HEK293 (cell line): ENCODE results near the gene PRPSAP2.
A peak's percentile ranks its signal among the peaks of the same experiment; 100 is the strongest.

ENCODE experiments used
- CTCF ChIA-PET: fragments of 350-600 bp; formaldehyde crosslinking; extraction: SDS; loops from one replicate; lab custom pipeline; 2021; ENCODE audit warnings: antibody characterized with exemption; lab: Yijun Ruan, JAX
- POLR2A ChIA-PET: fragments of 300-600 bp; formaldehyde crosslinking; extraction: SDS; loops from one replicate; lab custom pipeline; 2020; ENCODE audit warnings: antibody characterized with exemption, inconsistent platforms; lab: Yijun Ruan, JAX
- H3K27ac ChIP-seq: fragments of 200-500 bp; sonication (Bioruptor generic); 2 replicates; pipeline ENCODE4 v1.5.1; 2014; ENCODE audit warnings: low read depth, low read length, control low read depth, inconsistent platforms; ENCODE audit errors: extremely low read depth
- H3K36me3 ChIP-seq, 2 experiments: fragments of 200-500 bp in 1 of 2; sonication (Bioruptor generic) in 1 of 2; 1 replicate in 1 of 2; 2 replicates in 1 of 2; pipeline ENCODE4 v1.5.1; 2014 to 2017; ENCODE audit warnings: inconsistent platforms in 2 of 2, low read length in 2 of 2; ENCODE audit not compliant: control insufficient read depth in 2 of 2, insufficient read depth in 1 of 2
- H3K4me1 ChIP-seq: fragments of 200-500 bp; sonication (Bioruptor generic); 2 replicates; pipeline ENCODE4 v1.5.1; 2014; ENCODE audit warnings: mild to moderate bottlenecking, low read length, inconsistent platforms; ENCODE audit not compliant: control insufficient read depth, insufficient read depth
- H3K4me3 ChIP-seq: 2 replicates; pipeline ENCODE4 v1.5.1; 2011; ENCODE audit warnings: low read depth, mild to moderate bottlenecking, control low read depth, low read length, moderate library complexity
- H3K9me3 ChIP-seq: fragments of 200-500 bp; sonication (Bioruptor generic); 2 replicates; pipeline ENCODE4 v1.5.1; 2014; ENCODE audit warnings: low read depth, low read length, inconsistent platforms; ENCODE audit not compliant: control insufficient read depth, insufficient read depth
- ATF2 ChIP-seq: fragments of 450-650 bp; formaldehyde crosslinking; IDR thresholded peaks from 2 replicates; pipeline ENCODE4 v1.5.1; 2016; ENCODE audit warnings: missing biosample characterization, missing genetic modification characterization, low read depth
- GFI1B ChIP-seq: fragments of 450-650 bp; formaldehyde crosslinking; IDR thresholded peaks from 2 replicates; pipeline ENCODE4 v1.5.1; 2016; ENCODE audit warnings: missing biosample characterization, missing genetic modification characterization
- KLF7 ChIP-seq: fragments of 450-650 bp; formaldehyde crosslinking; IDR thresholded peaks from 2 replicates; pipeline ENCODE4 v1.5.1; 2016; ENCODE audit warnings: missing biosample characterization, missing genetic modification characterization, borderline replicate concordance
- PRDM10 ChIP-seq: fragments of 450-650 bp; formaldehyde crosslinking; IDR thresholded peaks from 2 replicates; pipeline ENCODE4 v1.5.1; 2016; ENCODE audit warnings: missing biosample characterization, missing genetic modification characterization
- SALL2 ChIP-seq: fragments of 450-650 bp; formaldehyde crosslinking; IDR thresholded peaks from 2 replicates; pipeline ENCODE4 v1.5.0; 2017; ENCODE audit warnings: missing biosample characterization, mild to moderate bottlenecking, missing genetic modification characterization, borderline replicate concordance
- ZBTB11 ChIP-seq: fragments of 450-650 bp; formaldehyde crosslinking; conservative IDR thresholded peaks from 2 replicates; pipeline ENCODE4 v1.5.1; 2016; ENCODE audit warnings: low read depth, missing biosample characterization, missing genetic modification characterization
- ZNF114 ChIP-seq: fragments of 450-650 bp; formaldehyde crosslinking; IDR thresholded peaks from 2 replicates; pipeline ENCODE4 v1.5.0; 2017; ENCODE audit warnings: missing biosample characterization, missing genetic modification characterization
- ZNF121 ChIP-seq: fragments of 450-650 bp; formaldehyde crosslinking; IDR thresholded peaks from 2 replicates; pipeline ENCODE4 v1.5.1; 2016; ENCODE audit warnings: missing biosample characterization, missing genetic modification characterization
- ZNF133 ChIP-seq: fragments of 450-650 bp; formaldehyde crosslinking; IDR thresholded peaks from 2 replicates; pipeline ENCODE4 v1.5.1; 2016; ENCODE audit warnings: missing biosample characterization, missing genetic modification characterization
- ZNF146 ChIP-seq: fragments of 450-650 bp; formaldehyde crosslinking; IDR thresholded peaks from 2 replicates; pipeline ENCODE4 v1.5.1; 2016; ENCODE audit warnings: missing biosample characterization, missing genetic modification characterization
- ZNF26 ChIP-seq: fragments of 450-650 bp; formaldehyde crosslinking; IDR thresholded peaks from 2 replicates; pipeline ENCODE4 v1.5.1; 2016; ENCODE audit warnings: missing biosample characterization, missing genetic modification characterization
- ZNF473 ChIP-seq: fragments of 450-650 bp; formaldehyde crosslinking; IDR thresholded peaks from 2 replicates; pipeline ENCODE4 v1.5.1; 2017; ENCODE audit warnings: missing biosample characterization, missing genetic modification characterization
- ZNF48 ChIP-seq: fragments of 450-650 bp; formaldehyde crosslinking; IDR thresholded peaks from 2 replicates; pipeline ENCODE4 v1.5.1; 2016; ENCODE audit warnings: missing biosample characterization, missing genetic modification characterization
- ZNF518A ChIP-seq: fragments of 450-650 bp; formaldehyde crosslinking; conservative IDR thresholded peaks from 2 replicates; pipeline ENCODE4 v1.5.1; 2016; ENCODE audit warnings: low read depth, missing biosample characterization, missing genetic modification characterization
- ZNF624 ChIP-seq: fragments of 450-650 bp; formaldehyde crosslinking; IDR thresholded peaks from 2 replicates; pipeline ENCODE4 v1.5.1; 2017; ENCODE audit warnings: missing biosample characterization, missing genetic modification characterization
- ZNF670 ChIP-seq: fragments of 450-650 bp; formaldehyde crosslinking; IDR thresholded peaks from 2 replicates; pipeline ENCODE4 v1.5.1; 2016; ENCODE audit warnings: missing biosample characterization, missing genetic modification characterization, low read depth

Gene PRPSAP2

GRCh38 chr17:18860161-18860972 is 2.4 kb downstream of the PRPSAP2 start:
- no peaks in the 10 kb centered on the region for H3K9me3 ChIP-seq
- ChIA-PET POLR2A (interaction anchor here (1.1 kb wide), 1 partner anchor 10 kb away, joined by 4 read pairs; no protein-coding TSS in a partner anchor), CTCF (no interaction called here)
- peaks cover 0 to 9% of the 10 kb centered on the region in 2 experiments for H3K36me3 ChIP-seq
- peaks cover 3% of the 10 kb centered on the region; the same call in 1 of the 2 replicates for H3K4me1 ChIP-seq
- H3K4me3 ChIP-seq = no peak overlapping the region
- TF ChIP-seq ATF2 (tag by site-specific recombination) (no peak), ZNF121 (tag by site-specific recombination) (0 out of 2 replicates have a peak, but pooled peaks have one; percentile 34)
- TF ChIP-seq, all 188 proteins: peak for 1
- H3K27ac ChIP-seq = no peak overlapping the region

- CTCF ChIA-PET = interaction anchor here (1.2 kb wide), 1 partner anchor 236 kb away, joined by 4 read pairs; no protein-coding TSS in a partner anchor
- TF ChIP-seq ZNF48 = no peak
- no peak for TF ChIP-seq ZNF670
- no peak for TF ChIP-seq ZNF133 (tag by site-specific recombination)
- no peak for TF ChIP-seq KLF7
- no peak for TF ChIP-seq ZNF114 (tag by site-specific recombination)
- no peak for TF ChIP-seq SALL2 (tag by site-specific recombination)
- TF ChIP-seq GFI1B (tag by site-specific recombination) = no peak
- TF ChIP-seq ZBTB11 (tag by site-specific recombination) = no peak
- TF ChIP-seq PRDM10 (tag by site-specific recombination) = no peak
- no peak for TF ChIP-seq ZNF518A (tag by site-specific recombination)
- no peak for TF ChIP-seq ZNF26 (tag by site-specific recombination)
- no peak for TF ChIP-seq ZNF146 (tag by site-specific recombination)
- TF ChIP-seq ZNF624 (tag by site-specific recombination) = no peak
- TF ChIP-seq ZNF473 (tag by site-specific recombination) = no peak
Measured at GRCh38 chr17:18862011-18862410, 4.1 kb downstream of the PRPSAP2 start.

More at GRCh38 chr17:18862011-18862410, 4.1 kb downstream of the PRPSAP2 start:
- POLR2A ChIA-PET = no interaction called here
- H3K27ac ChIP-seq = no peak overlapping the region
- H3K4me3 ChIP-seq = no peak overlapping the region
- peaks cover 15 to 24% of the 10 kb centered on the region in 2 experiments for H3K36me3 ChIP-seq
- no peaks in the 10 kb centered on the region for H3K9me3 ChIP-seq
- peaks cover 3% of the 10 kb centered on the region; the same call in 1 of the 2 replicates for H3K4me1 ChIP-seq
